ENCODE data around the gene NDUFS7.

Gene NDUFS7

DNA sequence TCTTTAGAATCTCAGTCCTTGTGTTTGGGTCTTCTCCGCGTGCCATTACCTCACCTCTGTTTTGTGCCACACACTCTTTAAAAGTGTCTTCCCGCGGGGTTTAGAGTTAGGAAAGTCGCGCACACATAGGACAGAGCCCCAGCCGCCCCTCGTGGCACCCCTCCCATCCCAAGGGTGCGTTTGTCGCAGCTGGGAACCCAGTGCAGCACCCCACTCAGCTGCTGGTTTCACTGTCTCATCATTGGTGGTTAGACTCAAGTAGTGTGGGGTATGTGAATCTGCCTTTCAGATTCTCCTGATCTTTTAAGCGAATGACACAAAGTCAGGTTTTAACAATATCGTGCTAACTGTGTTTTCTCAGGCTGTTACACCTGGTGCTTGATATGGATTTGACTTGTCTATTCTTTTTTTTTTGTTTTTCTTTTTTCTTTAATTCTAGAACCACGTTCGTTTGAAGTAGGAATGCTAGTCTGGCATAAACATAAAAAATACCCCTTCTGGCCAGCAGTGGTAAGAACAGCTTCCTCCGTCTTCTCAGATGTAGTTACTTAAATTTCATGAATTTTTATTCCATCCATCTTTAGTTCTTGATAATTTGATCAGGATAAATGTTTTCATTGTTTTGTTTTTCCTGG is 19.5 kb upstream of the NDUFS7 start:
- no peak for DNase-seq (ENCODE audit: low read depth in 1 of 2, low spot score in 1 of 2)

DNA sequence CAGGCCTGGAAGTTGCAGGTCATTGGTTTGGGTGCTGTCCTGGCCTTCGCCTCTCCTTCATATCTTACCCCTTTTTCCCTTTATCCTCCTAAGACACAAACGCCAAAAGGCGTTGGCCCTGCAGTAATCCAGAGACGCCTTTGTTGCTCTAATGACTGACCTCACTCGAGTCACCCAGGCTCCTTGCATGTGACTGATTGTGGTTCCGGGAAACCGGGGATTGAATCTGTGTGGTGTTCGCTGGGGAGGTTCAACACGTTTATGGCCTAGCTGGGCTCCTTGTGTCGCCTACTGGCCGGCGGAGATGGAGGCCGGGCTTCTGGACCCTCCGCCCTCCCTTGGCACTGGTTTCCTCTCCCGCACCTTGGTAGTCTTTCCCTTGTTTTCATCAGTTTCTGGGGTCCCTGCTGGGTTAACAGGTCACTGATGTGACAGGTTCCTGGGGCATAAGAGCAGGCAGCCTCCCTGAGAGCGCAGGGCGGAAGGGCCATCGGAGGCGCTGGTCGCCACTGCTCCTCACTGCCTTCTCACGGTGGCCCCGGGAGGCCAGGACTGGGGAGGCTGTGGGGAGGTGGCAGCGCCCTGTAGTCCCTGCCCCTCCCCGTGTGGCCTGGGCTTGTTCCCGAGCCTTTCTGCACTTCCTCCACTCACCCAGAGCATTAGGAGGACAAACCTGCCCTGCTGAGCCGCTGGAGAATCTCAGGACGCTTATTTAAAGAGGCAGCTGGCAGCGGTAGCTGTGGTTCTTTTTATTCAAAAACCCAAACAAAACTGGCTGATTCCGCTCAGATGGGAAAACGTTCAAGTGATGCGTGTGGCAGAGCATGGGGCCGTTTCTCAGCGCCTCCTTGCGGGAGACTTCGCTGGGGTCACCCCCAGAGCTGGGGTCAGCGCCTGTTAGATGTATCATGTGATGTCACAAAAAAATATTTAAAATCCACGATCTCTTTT is 18.1 kb upstream of the NDUFS7 start:
- DNase-seq (ENCODE audit: low read depth in 1 of 2, low spot score in 1 of 2), result no peak

- no peak for DNase-seq (ENCODE audit: low read depth in 1 of 2, low spot score in 1 of 2)
Observed at GRCh38 chr19:1366296-1366695, 17.4 kb upstream of the NDUFS7 start.

DNA sequence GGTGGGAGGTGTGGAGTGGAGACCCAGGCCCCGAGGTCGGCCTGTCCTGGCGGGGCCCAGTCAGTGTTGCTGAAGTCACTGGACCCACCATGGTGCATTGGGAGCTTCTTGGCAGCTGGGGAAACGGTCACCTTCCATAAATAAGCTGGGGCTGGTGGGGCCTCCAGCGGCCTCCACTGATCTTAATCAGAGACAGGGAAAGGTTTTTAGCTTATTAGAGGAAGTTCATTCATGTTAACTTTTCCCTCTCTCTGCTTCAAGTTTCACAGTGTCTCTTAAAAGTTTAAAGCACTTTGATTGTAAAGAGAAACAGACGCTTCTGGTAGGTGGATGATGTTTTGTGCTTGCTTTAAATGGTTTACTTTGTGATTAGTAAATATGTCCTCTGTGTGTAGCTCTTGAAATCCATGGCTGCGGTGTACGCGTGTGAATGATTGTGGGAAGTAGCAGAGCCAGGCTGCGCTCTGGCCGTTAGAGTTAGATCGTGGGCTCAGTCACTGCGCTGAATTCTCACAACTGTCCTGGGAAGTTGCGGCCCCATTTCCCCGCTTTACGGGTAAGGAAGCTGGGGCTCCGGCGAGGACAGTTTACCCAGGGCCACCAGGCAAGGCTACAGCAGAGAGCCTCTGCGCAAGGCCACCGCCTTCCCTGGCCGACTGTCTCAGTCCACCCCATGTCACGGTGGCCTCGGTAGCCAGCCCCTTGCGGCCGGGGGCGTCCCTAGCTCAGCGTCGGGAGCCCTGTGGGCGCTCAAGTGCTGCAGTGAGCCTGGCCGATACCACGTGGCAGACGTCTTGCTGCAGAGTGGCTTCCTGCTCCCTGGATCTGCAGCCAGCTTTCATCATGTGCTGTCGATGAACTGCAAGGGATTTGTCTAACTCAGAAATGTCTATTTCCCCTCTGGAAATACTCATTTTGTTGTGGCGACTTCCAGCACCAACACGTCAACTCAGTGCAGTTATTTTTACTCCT is 16.5 kb upstream of the NDUFS7 start:
- no peak for DNase-seq (ENCODE audit: low read depth in 1 of 2, low spot score in 1 of 2)

- DNase-seq (ENCODE audit: low read depth in 1 of 2, low spot score in 1 of 2), result no peak
Observed at GRCh38 chr19:1369214-1369805, 14.4 kb upstream of the NDUFS7 start.

DNA sequence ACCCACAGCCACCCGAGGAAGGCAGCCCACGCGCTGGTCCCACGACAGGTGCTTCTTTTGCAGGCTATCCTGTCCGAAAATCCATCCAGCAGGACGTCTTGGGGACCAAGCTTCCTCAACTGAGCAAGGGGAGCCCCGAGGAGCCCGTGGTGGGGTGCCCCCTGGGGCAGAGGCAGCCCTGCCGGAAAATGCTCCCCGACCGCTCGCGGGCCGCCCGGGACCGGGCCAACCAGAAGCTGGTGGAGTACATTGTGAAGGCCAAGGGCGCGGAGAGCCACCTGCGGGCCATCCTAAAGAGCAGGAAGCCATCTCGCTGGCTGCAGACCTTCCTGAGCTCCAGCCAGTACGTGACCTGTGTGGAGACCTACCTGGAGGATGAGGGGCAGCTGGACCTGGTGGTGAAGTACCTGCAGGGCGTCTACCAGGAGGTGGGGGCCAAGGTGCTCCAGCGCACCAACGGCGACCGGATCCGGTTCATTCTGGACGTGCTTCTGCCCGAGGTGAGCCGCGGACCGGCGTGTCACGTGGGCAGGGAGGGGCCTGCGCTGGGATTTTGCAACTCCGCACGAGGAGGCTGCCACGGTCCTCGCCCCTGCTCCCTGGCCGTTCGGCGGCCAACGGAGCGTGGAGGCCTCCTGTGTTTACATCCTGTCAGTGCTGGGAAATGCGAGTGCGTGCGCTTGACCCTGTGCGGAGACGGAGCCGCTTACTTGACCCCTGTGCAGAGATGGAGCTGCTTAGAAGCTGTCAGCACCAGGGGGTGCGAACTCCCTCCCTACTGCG is 12.9 kb upstream of the NDUFS7 start:
- no peak for DNase-seq (ENCODE audit: low read depth in 1 of 2, low spot score in 1 of 2)

DNA sequence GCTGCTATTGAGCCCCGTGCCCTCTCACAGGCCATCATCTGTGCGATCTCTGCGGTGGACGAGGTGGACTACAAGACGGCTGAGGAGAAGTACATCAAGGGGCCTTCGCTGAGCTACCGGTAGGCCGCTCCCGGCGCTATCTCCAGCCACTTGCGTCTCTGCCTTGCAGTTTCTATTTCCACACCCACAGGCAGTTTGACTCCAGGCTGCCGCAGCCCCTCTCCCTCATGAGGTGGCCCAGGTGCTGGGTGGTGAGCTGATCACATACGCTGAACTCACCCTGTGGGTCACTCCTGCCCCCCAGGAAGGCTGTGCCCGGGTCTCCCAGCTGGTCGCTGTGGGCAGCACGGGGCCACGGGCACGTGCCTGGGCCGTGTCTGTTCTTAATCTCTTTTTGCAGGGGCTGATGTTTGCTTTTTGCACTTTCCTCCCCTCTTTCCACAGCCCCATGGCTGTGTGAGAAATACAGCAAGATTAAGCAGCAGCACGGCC is 10.6 kb upstream of the NDUFS7 start:
- no peak for DNase-seq (ENCODE audit: low read depth in 1 of 2, low spot score in 1 of 2)

DNA sequence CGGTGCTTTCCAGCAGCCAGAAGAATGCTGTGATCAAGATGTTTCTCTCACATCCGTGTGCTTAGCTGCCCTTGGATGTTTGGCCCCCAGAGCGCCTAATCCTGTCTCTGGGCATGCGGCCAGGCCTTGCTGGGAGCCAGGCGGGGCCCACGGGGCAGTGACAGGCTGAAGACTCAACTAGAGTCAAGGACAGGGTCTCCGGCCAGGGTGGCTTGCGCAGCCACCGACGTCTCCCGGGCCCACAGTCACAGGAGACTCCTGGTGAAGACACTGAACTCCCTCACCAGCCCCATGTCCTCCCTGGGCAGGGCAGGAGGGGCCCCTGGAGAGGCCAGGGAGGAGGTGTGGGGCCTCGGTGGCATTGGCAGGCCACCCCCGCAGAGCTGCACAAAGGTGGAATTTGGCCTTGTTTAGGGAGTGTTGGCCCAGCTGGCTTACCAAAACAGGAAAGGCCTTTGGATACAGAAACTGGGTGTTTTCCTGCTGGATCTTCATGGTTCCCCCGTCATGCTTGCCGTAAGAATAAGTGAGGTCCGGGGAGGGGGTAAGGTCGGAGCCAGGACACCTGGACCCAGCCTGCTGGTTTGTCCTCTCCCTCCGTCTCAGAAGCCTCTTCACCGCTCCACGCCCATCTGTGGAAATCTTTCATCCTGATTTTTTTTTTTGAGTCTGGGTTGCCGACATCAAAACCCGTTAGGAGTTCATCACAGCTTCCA is 10.0 kb upstream of the NDUFS7 start:
- no peak for DNase-seq (ENCODE audit: low read depth in 1 of 2, low spot score in 1 of 2)

- no peak for DNase-seq (ENCODE audit: low read depth in 1 of 2, low spot score in 1 of 2)
Observed at GRCh38 chr19:1374250-1374577, 9.5 kb upstream of the NDUFS7 start.

- no peak for DNase-seq (ENCODE audit: low read depth in 1 of 2, low spot score in 1 of 2)
Observed at GRCh38 chr19:1376415-1376805, 7.3 kb upstream of the NDUFS7 start.

DNA sequence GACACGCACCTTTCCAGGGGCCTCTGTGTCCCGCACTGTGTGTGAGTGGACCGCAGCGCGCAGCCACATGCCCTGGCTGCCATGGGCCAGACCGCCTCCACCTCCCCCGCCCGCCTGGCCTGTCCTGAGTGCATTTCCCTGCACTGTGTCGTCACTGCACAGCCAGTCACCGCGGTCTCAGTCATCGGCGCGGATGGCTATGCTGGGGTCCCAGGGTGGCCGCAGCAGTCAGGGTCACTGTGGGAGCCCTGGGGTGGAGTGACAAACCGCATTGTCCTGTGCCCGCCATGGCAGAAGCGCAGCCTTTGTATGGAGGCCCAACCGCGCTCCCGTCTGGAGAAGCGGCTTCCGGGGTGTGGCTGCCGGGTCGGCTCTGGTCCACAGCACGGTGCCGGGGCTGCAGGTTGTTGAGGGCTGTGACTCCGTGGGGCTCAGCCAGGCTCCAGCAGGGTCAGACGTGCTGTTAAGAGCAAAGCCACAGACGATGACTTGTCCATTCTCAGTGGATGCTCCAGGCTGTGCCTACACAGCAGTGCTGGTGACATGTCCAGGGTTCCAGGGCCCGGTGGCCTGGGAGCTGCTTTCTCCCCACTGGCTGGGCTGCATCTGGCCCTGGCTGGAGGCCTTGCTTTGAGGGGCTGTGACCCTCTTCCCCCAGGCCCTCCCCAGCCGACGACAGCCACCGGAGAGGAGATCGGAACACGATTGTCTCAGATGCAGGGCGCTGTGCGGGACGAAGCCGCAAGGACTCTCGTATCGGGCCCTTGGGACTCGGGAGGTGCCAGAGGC is 6.3 kb upstream of the NDUFS7 start:
- no peak for DNase-seq (ENCODE audit: low read depth in 1 of 2, low spot score in 1 of 2)

- DNase-seq (ENCODE audit: low read depth in 1 of 2, low spot score in 1 of 2), result no peak
Observed at GRCh38 chr19:1377965-1378785, 5.5 kb upstream of the NDUFS7 start.

GRCh38 chr19:1379126-1379905 is 4.4 kb upstream of the NDUFS7 start:
- DNase-seq (ENCODE audit: low read depth in 1 of 2, low spot score in 1 of 2), result no peak

GRCh38 chr19:1379961-1380489 is 3.7 kb upstream of the NDUFS7 start:
- DNase-seq (ENCODE audit: low read depth in 1 of 2, low spot score in 1 of 2), result no peak

GRCh38 chr19:1382250-1382649 is 1.5 kb upstream of the NDUFS7 start:
- no peak for DNase-seq (ENCODE audit: low read depth in 1 of 2, low spot score in 1 of 2)

DNA sequence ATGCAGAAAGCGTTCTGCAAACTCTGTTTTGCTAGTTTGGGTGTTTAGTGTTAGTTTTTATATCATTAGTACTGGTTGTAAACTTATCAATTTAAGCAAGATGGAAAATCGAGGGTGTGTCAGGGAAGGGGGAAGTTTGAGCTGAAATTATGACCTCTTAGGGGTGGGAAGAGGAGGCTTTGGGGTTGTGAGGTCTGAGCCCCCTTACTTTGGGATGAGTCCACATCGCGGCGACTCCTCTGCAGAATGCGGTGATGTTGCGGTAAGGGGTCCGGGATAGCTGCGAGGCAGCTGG is 743 bp upstream of the NDUFS7 start:
- no peak for DNase-seq (ENCODE audit: low read depth in 1 of 2, low spot score in 1 of 2)

GRCh38 chr19:1384085-1384462 is 367 bp downstream of the NDUFS7 start:
- DNase-seq (ENCODE audit: low read depth in 1 of 2, low spot score in 1 of 2), result no peak
